T-helper 2 cell treated with Interferon-gamma antibody and Interleukin-4, amounts not matched to agents 5 μg/mL and 100 μg/mL, for 36 hours (primary cell): ENCODE results near the gene CIP2A.

Experiments
- DNase-seq: peaks from one replicate; pipeline ENCODE4 v3.0.0; 2021; ENCODE audit warnings: low spot score
- H3K27ac Mint-ChIP-seq: one replicate; pipeline ENCODE4 v1.8.0; 2021; ENCODE audit warnings: mild to moderate bottlenecking, mixed read lengths
- H3K27me3 Mint-ChIP-seq: one replicate; pipeline ENCODE4 v1.8.0; 2021; ENCODE audit warnings: low read depth, mixed read lengths
- H3K36me3 Mint-ChIP-seq: one replicate; pipeline ENCODE4 v1.8.0; 2021; ENCODE audit warnings: low read depth, mixed read lengths
- H3K4me1 Mint-ChIP-seq: one replicate; pipeline ENCODE4 v1.8.0; 2021; ENCODE audit warnings: low read depth, mixed read lengths
- H3K4me3 Mint-ChIP-seq: one replicate; pipeline ENCODE4 v1.8.0; 2022; ENCODE audit warnings: mild to moderate bottlenecking, moderate library complexity, mixed read lengths
- H3K9me3 Mint-ChIP-seq: one replicate; pipeline ENCODE4 v1.8.0; 2021; ENCODE audit warnings: mixed read lengths

The CIP2A gene

DNA sequence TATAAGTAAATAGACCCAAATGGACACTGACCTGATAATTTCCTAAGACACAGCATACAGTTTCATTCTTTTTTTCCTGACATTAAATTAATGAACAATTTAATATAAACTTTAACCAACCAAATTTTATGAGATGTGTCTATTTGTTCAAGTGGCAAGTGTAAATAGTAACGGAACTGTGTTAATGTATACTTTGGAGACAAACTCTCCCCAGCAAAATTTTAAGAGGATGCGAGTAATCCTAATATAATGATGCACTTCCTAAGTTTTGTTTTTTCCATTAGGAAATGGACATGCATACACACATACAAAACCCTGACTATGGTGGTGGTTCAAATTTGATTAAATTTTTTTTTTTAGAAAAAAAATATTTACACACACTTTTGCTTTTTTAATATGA, 40.4 kb downstream of the CIP2A start:
- no peak overlapping the region for H3K27ac Mint-ChIP-seq
- peaks cover 43% of the 10 kb centered on the region for H3K36me3 Mint-ChIP-seq
- peaks cover 15% of the 10 kb centered on the region for H3K4me1 Mint-ChIP-seq
- DNase-seq, result no peak
- no peak overlapping the region for H3K4me3 Mint-ChIP-seq
- H3K27me3 Mint-ChIP-seq, result no peaks in the 10 kb centered on the region
- H3K9me3 Mint-ChIP-seq, result no peaks in the 10 kb centered on the region

DNA sequence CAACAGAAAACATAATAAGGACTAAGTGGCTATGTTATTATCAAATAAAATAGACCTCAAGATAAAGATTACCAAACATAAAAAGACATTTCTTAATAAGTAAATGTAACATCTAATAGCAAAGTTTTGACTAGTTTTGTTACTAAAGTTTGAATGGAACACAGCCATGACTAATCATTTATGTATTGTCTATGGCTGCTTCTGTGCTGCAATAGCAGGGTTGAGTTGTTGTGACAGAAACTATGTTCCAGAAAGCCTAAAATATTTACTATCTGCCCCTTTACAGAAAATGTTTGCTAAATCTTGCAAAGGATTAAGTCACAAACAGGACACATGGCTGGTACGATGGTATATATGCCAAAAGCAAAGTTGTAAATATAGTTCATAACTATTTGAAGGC, 40.9 kb downstream of the CIP2A start:
- Mint-ChIP-seq H3K27ac (no peak overlapping the region), H3K9me3 (no peaks in the 10 kb centered on the region), H3K27me3 (no peaks in the 10 kb centered on the region), H3K4me1 (peaks cover 15% of the 10 kb centered on the region), H3K36me3 (peaks cover 49% of the 10 kb centered on the region), H3K4me3 (no peak overlapping the region)
- DNase-seq, result no peak

DNA sequence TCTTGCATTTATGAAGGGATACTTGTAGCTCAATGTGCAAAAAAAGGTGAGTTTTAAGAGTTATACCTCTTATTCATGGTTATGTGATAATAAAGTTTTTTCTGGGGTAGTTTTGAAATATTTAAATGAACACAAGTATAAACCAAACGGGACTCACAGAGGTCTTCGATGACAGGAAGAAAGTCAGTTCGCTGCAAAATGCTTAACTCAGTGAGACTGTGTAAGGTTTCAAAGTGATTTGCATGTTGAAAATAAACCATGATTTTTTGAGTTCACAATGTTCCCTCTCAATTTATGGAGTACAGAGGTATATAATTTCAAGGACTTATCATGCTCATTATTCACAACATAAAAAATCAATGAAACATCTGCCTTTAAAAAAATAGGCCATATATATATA, 42.5 kb downstream of the CIP2A start:
- Mint-ChIP-seq H3K4me1 (peaks cover 10% of the 10 kb centered on the region), H3K36me3 (peaks cover 47% of the 10 kb centered on the region), H3K27me3 (no peaks in the 10 kb centered on the region), H3K4me3 (peak overlapping the region; percentile 22), H3K27ac (no peak overlapping the region), H3K9me3 (no peaks in the 10 kb centered on the region)
- DNase-seq, result no peak

DNA sequence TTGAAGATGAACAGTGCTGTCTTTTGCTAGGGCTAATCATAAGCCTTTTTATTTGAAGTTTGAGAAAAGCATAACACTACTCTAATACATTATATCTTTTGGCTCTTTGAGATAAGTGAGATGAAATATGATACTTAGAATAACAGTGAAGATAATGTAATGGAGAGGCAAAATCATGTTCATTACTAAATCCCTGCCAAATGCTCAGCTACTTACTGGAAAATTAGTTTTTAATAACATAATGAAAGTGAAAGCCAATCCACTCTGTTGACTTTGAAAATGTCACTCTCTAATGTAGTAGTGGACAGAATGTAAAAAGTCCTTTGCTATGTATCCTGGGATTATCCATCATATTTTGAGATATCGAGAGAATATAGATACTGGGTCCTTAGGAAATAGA, 43.0 kb downstream of the CIP2A start:
- no peak overlapping the region for H3K27ac Mint-ChIP-seq
- H3K9me3 Mint-ChIP-seq, result no peaks in the 10 kb centered on the region
- peaks cover 10% of the 10 kb centered on the region for H3K4me1 Mint-ChIP-seq
- no peaks in the 10 kb centered on the region for H3K27me3 Mint-ChIP-seq
- no peak for DNase-seq
- peak overlapping the region; percentile 22 for H3K4me3 Mint-ChIP-seq
- H3K36me3 Mint-ChIP-seq, result peaks cover 45% of the 10 kb centered on the region

DNA sequence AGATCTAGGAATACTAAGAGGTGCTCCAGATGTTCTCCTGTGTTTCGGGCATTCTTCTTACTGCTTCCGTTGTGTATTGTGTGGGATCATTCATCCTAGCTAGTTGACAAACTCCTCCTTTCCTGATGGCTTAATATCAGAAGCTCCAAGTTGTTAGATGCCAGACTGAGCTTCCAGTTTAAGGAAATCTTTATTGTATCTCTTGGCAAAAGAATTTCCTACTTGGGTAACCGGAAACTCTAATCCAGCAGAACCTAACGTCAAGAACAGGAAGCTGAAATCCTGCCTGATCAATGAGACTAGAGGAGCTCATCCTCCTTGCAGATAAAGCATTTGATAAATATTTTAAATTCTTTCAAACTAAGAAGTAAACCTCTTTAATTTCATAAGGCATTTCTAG, 51.2 kb downstream of the CIP2A start:
- no peaks in the 10 kb centered on the region for H3K4me1 Mint-ChIP-seq
- H3K27ac Mint-ChIP-seq, result no peak overlapping the region
- H3K36me3 Mint-ChIP-seq, result peaks cover 10% of the 10 kb centered on the region
- no peak overlapping the region for H3K4me3 Mint-ChIP-seq
- H3K27me3 Mint-ChIP-seq, result no peaks in the 10 kb centered on the region
- no peaks in the 10 kb centered on the region for H3K9me3 Mint-ChIP-seq
- no peak for DNase-seq

DNA sequence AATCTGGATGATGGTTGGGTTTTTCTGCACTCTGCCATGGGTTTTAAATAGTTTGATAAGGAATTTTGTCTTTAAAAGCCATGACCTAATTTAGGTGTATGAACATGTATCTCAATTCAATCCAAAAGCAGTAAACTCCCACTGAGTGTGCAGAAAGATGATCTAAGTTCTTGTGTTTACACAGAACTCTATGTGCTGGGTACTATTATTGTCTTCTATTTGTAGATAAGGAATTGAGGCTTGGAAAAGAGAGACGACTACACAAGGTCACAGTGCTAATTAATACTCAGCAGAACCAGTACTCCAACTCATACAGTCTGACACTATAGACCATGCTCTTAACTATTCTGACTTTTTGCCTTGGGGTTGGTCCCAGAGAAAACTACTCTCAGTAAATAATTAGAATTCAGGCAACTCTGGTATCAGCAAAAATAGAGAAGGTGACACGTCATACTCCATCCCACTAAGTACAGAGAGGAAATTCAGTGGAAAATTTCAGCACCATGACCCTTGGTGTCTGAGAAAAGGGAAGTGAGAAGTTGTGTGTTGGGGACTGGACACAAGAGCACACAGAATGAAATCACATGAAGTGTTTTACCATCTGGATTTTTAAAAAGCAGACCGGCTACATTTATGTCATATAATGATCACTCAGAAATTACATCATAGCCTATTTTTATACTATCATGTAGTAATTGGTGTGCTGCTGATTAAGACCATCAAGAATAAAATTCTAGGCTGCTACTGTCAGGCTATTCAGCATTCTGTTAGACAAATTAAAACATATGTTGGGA, 60.6 kb downstream of the CIP2A start:
- Mint-ChIP-seq H3K4me3 (no peak overlapping the region), H3K27me3 (peaks cover 28% of the 10 kb centered on the region), H3K4me1 (no peaks in the 10 kb centered on the region), H3K9me3 (no peaks in the 10 kb centered on the region), H3K27ac (no peak overlapping the region), H3K36me3 (no peaks in the 10 kb centered on the region)
- DNase-seq, result no peak

DNA sequence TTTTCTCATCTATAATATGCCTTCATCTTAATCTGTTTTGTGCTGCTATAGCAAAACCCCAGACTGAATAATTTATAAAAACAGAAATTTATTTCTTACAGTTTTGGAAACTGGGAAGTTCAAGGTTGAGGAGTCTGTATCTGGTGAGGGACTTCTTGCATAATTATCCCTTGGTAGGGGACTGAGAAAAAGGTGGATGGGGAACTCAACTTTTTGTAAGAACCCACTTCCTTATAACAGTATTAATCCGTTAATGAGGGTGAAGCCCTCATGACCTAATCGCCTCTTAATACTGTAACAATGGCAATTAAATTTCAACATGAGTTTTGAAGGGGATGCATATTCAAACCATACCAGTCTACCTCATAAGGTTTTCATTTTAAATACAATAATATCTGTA, 61.4 kb downstream of the CIP2A start:
- DNase-seq, result no peak
- no peaks in the 10 kb centered on the region for H3K36me3 Mint-ChIP-seq
- no peak overlapping the region for H3K4me3 Mint-ChIP-seq
- no peak overlapping the region for H3K27ac Mint-ChIP-seq
- no peaks in the 10 kb centered on the region for H3K4me1 Mint-ChIP-seq
- H3K27me3 Mint-ChIP-seq, result peaks cover 30% of the 10 kb centered on the region
- H3K9me3 Mint-ChIP-seq, result no peaks in the 10 kb centered on the region

DNA sequence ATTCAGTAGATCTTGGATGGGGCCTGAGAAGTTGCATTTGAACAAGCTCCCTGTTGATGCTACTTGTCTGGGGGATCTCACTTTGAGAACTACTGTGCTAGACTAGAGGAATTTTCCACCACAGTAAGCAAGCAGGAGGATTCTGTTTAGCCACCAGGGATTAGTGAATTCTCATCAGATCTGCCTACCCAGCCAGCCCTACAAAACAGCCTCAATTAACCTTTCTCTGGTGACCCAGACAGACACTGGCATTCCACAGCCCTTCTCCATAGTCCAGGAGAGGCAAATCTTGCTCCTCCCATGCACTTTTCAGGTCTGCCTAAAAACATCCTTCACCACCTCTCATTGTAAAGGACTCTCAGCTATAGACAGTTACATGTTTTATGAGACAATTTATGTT, 62.1 kb downstream of the CIP2A start:
- H3K9me3 Mint-ChIP-seq, result no peaks in the 10 kb centered on the region

DNA sequence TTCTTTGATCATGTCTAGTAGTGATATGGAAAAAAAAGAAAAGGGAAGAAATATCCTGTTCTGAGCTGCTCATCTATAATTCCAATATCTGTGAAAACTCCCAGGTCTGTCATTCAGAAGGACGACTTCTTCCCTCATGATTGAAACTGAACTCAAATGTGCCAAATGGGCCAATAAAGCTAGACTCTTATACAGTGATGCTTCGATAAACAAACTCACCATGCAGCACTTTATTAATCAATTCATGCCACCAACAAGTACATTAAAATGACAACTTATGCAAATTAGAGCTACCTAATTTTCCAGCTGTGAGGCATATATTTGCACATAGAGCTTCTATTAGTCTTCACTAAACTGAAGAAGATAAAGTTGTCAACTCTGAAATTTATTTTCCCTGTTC, 63.3 kb downstream of the CIP2A start:
- no peaks in the 10 kb centered on the region for H3K4me1 Mint-ChIP-seq
- no peak overlapping the region for H3K4me3 Mint-ChIP-seq
- no peaks in the 10 kb centered on the region for H3K9me3 Mint-ChIP-seq
- H3K36me3 Mint-ChIP-seq, result no peaks in the 10 kb centered on the region
- DNase-seq, result no peak
- H3K27ac Mint-ChIP-seq, result no peak overlapping the region
- peaks cover 26% of the 10 kb centered on the region for H3K27me3 Mint-ChIP-seq

More for the DNA sequence above, 62.1 kb downstream of the CIP2A start:
- DNase-seq, result no peak
- Mint-ChIP-seq H3K27ac (no peak overlapping the region), H3K4me1 (no peaks in the 10 kb centered on the region), H3K36me3 (no peaks in the 10 kb centered on the region), H3K27me3 (peaks cover 24% of the 10 kb centered on the region), H3K4me3 (no peak overlapping the region)

DNA sequence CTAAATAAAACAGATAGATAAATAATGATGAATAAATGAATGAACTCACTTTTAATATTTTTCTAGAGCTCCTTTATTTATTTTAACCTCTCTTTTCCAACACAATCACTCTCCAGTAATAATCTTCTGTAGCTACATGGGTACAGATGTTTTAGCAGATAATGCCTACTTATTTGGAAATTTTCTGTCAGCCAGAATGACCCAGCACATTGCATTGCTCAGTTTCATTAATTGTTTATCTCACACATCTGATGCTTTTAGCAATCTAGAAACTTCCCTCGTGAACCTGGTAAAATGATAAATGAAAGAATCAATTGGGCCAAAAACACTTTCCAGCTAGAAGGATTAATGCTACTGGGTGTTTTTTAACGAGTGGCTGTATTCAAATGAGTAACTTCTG, 64.0 kb downstream of the CIP2A start:
- Mint-ChIP-seq H3K27me3 (peaks cover 23% of the 10 kb centered on the region), H3K27ac (no peak overlapping the region)

DNA sequence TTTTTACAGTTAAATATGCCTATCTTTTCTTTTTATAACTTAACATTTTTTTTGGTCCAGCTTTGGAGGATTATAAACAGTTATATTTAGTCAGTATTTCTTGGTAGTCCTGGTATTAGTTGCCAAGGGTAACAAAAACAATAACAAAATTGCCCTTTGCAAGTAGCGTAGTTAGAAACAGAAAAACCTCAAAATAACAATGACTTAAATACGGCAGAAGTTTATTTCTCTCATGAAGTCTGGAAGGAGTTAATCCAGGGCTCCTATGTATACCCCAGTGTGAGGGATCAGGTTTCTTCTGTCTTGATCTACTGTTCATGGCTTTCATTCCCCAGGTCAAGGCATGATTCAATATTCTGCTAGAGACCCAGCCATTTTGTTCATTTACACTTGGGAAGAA, 64.7 kb downstream of the CIP2A start:
- Mint-ChIP-seq H3K36me3 (no peaks in the 10 kb centered on the region), H3K4me1 (peaks cover 1% of the 10 kb centered on the region), H3K27ac (no peak overlapping the region), H3K27me3 (peaks cover 16% of the 10 kb centered on the region), H3K9me3 (no peaks in the 10 kb centered on the region), H3K4me3 (no peak overlapping the region)
- DNase-seq, result no peak

More for the DNA sequence above, 64.0 kb downstream of the CIP2A start:
- Mint-ChIP-seq H3K36me3 (no peaks in the 10 kb centered on the region), H3K9me3 (no peaks in the 10 kb centered on the region), H3K4me1 (no peaks in the 10 kb centered on the region), H3K4me3 (no peak overlapping the region)
- DNase-seq, result no peak

DNA sequence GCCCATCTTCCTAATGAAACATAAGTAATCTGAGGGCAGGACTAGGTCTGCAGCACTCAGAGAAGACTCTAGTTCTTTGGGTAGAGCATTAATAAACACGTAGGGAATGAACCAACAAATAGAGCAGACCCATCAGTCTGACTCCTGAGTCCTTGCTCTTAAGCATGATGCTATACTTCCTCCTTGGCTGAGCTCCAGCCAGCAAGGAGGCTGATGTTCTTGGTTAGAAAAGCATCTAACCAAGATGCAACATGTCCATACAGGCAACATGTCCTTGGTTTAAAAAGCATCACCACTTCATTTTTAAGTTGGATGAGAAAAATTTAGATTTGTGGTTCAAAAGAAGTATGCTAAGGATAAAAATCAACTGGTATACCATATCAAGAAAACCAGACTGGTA, 70.3 kb downstream of the CIP2A start:
- Mint-ChIP-seq H3K4me1 (peaks cover 1% of the 10 kb centered on the region), H3K36me3 (no peaks in the 10 kb centered on the region), H3K27ac (no peak overlapping the region), H3K4me3 (no peak overlapping the region), H3K27me3 (peaks cover 13% of the 10 kb centered on the region), H3K9me3 (no peaks in the 10 kb centered on the region)
- no peak for DNase-seq

DNA sequence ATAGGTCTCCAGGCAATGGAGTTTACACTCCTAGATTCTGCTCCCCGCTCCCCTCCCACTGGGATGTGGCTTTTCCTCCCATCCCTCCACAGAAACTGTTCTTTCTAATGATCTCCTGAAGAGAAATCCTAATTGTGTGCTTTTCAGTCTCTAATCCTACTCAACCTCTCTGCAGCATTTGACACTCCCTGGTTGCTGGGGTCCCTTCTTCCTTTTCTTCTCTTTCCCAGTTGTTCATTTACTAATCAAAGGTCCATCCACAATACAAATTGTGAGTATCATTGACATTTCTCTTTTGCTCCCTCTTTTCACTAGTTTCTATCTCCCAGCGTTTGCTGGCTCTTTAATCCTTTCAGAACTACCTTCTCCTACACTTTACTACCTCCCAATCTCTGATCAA, 72.4 kb downstream of the CIP2A start:
- Mint-ChIP-seq H3K4me3 (no peak overlapping the region), H3K27ac (no peak overlapping the region), H3K4me1 (peaks cover 5% of the 10 kb centered on the region), H3K9me3 (no peaks in the 10 kb centered on the region), H3K36me3 (no peaks in the 10 kb centered on the region), H3K27me3 (peaks cover 11% of the 10 kb centered on the region)
- DNase-seq, result no peak

DNA sequence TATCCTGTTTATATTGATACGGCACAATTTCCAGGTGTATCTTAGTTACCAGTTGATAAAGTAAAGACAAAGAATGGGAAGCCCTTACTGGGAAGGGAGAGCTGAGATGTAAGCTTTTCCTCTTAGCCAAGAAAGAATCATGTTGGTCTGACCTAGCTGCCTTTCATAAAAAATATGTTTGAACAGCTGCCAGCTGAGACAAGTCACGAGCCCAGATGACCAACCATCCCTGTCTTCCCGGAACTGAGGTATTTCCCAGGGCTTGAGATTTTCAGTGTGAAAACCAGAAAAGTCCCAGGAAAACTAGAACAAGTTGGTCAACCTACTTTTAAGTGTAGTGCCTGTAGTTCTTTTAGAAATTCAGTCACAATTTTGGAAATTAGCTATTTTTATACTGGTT, 75.3 kb downstream of the CIP2A start:
- H3K4me1 Mint-ChIP-seq, result peaks cover 4% of the 10 kb centered on the region
- no peaks in the 10 kb centered on the region for H3K36me3 Mint-ChIP-seq
- H3K4me3 Mint-ChIP-seq, result no peak overlapping the region
- no peak overlapping the region for H3K27ac Mint-ChIP-seq
- DNase-seq, result no peak
- H3K27me3 Mint-ChIP-seq, result peaks cover 9% of the 10 kb centered on the region
- no peaks in the 10 kb centered on the region for H3K9me3 Mint-ChIP-seq

DNA sequence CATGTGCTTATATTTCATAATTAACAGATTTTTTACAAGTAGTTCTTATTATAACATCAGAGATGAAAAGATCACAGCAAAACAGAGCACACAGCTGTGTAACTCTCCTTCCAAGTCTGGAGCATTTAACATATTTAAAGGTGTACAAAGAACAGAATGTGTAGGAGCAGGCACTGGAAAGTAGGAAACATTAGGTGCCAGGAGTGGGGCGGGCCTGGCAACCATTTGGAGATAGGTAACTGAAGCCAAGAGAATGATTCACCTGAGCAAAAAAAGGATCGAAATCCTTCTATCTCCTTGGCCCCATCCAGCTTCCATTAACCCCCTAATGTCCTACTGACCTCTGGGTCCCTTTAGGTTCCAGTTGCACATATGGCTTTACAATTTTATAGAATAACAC, 76.6 kb downstream of the CIP2A start:
- no peak overlapping the region for H3K27ac Mint-ChIP-seq
- H3K4me3 Mint-ChIP-seq, result no peak overlapping the region
- no peaks in the 10 kb centered on the region for H3K36me3 Mint-ChIP-seq
- H3K4me1 Mint-ChIP-seq, result peaks cover 5% of the 10 kb centered on the region
- no peak for DNase-seq
- H3K9me3 Mint-ChIP-seq, result no peaks in the 10 kb centered on the region
- peaks cover 5% of the 10 kb centered on the region for H3K27me3 Mint-ChIP-seq
